OCI-LY7 (cell line): ENCODE results near the gene APOO. TPM values are rescaled to one million over a fixed set of nuclear protein-coding genes. Genes with fewer than 3 reads are reported as not detected.

Experiments used
- BruUV-seq: library from RNA; stranded (reverse); fragments of 400-500 nt; replicated peaks from 2 replicates; lab custom pipeline; 2021; lab: Mats Ljungman, UMichigan
- CTCF ChIA-PET: fragments of 300-600 bp; sonication (Branson Sonifier 250); formaldehyde crosslinking; loops from one replicate; lab custom pipeline; 2022; ENCODE audit warnings: antibody characterized with exemption; ENCODE audit not compliant: unreplicated experiment; lab: Charles Lee
- POLR2A ChIA-PET: fragments of 300-600 bp; sonication (Branson Sonifier 250); formaldehyde crosslinking; loops from one replicate; lab custom pipeline; 2022; ENCODE audit warnings: antibody characterized with exemption; lab: Charles Lee
- DNase-seq: peaks from one replicate; pipeline ENCODE4 v3.0.0-alpha.2; 2015; ENCODE audit warnings: low spot score
- H2AFZ ChIP-seq: fragments of 200-600 bp; sonication (generic), shearing (Covaris generic); 2 replicates; pipeline ENCODE4 v1.6.1; 2014; ENCODE audit warnings: mild to moderate bottlenecking, antibody characterized with exemption, low read length, moderate library complexity
- H3K27ac ChIP-seq: fragments of 200-600 bp; sonication (generic); 2 replicates; pipeline ENCODE4 v1.5.1; 2014; ENCODE audit warnings: mixed run types, low read depth, mild to moderate bottlenecking, moderate library complexity, low read length, inconsistent platforms; ENCODE audit not compliant: poor library complexity, severe bottlenecking
- H3K36me3 ChIP-seq: fragments of 200-600 bp; sonication (generic); 2 replicates; pipeline ENCODE4 v1.6.1; 2014; ENCODE audit warnings: mild to moderate bottlenecking, antibody characterized with exemption, low read length, moderate library complexity, mixed read lengths; ENCODE audit not compliant: insufficient read depth
- H3K4me1 ChIP-seq: fragments of 200-600 bp; sonication (generic); 2 replicates; pipeline ENCODE4 v1.5.1; 2014; ENCODE audit warnings: mild to moderate bottlenecking, low read length; ENCODE audit not compliant: insufficient read depth, poor library complexity, severe bottlenecking
- H3K4me2 ChIP-seq: fragments of 200-600 bp; sonication (generic); 2 replicates; pipeline ENCODE4 v1.6.1; 2014; ENCODE audit warnings: mild to moderate bottlenecking, low read length
- H3K4me3 ChIP-seq: fragments of 200-600 bp; sonication (generic); 2 replicates; pipeline ENCODE4 v1.5.1; 2014; ENCODE audit warnings: mild to moderate bottlenecking, low read depth, low read length; ENCODE audit not compliant: poor library complexity, severe bottlenecking
- H3K79me2 ChIP-seq: fragments of 200-600 bp; sonication (generic); 2 replicates; pipeline ENCODE4 v1.6.1; 2016; ENCODE audit warnings: low read depth, mild to moderate bottlenecking, low read length, moderate library complexity, mixed read lengths; ENCODE audit not compliant: insufficient read depth
- H3K9me2 ChIP-seq: fragments of 200-600 bp; sonication (generic); 2 replicates; pipeline ENCODE4 v1.6.1; 2016; ENCODE audit warnings: mild to moderate bottlenecking, low read length, mixed read lengths; ENCODE audit not compliant: insufficient read depth
- H3K9me3 ChIP-seq: fragments of 200-600 bp; sonication (generic); 2 replicates; pipeline ENCODE4 v1.6.1; 2014; ENCODE audit warnings: mild to moderate bottlenecking, mixed run types, low read length, mixed read lengths
- H4K20me1 ChIP-seq: fragments of 200-600 bp; sonication (generic); 2 replicates; pipeline ENCODE4 v1.6.1; 2014; ENCODE audit warnings: mild to moderate bottlenecking, antibody characterized with exemption, low read length, moderate library complexity, mixed read lengths; ENCODE audit not compliant: insufficient read depth
- EZH2phosphoT487 ChIP-seq: fragments of 200-600 bp; sonication (generic); IDR thresholded peaks from 2 replicates; pipeline ENCODE4 v1.6.1; 2018; ENCODE audit warnings: low read depth, borderline replicate concordance, mild to moderate bottlenecking, mixed run types, antibody characterized with exemption, low read length, moderate library complexity, mixed read lengths
- intact Hi-C: fragments of 100-400 bp; cut with micrococcal nuclease; formaldehyde crosslinking; loops from one replicate; pipeline ENCODE4 v1.10.0; 2022; ENCODE audit not compliant: unreplicated experiment
- total RNA-seq, 2 experiments: library from RNA; depleted of rRNA in 1 of 2; stranded (reverse); fragments of >200 nt in 1 of 2; shearing (Covaris generic) in 1 of 2; gene quantifications; 2 replicates each; pipeline ENCODE4 v1.2.3, GENCODE V29; 2014 to 2022
- TF ChIP-seq, protein P1 (sequence below): fragments of 200-600 bp; sonication (generic); conservative IDR thresholded peaks from 2 replicates; pipeline ENCODE4 v1.5.1; 2014; ENCODE audit warnings: mild to moderate bottlenecking, antibody characterized with exemption, low read length, moderate library complexity, mixed read lengths

APOO gene
- total RNA-seq, 2 experiments from 2014 or later: 17.5 to 18.1 TPM

DNA sequence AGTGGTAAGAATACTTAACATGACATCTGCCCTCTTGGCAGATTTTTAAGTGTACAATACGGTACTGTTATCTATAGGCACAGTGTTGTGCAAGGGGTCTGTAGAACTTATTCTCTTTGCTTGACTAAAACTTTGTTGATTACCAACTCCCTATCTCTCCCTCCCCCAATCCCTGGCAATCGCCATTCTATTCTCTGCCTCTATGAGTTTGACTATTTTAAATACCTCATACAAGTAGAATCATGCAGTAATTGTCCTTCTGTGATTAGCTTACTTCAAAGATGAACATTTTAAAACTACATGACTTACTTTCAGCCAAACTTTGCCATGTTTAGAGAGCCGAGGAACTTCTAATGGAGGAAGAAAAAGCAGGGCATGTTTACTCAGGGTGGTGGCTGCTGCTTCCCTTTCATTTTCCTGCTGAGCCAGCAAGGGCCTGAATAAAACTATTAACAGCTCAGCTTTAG, 62.4 kb downstream of the APOO start:
- TF ChIP-seq EZH2phosphoT487: no peak
- TF ChIP-seq, protein P1, sequence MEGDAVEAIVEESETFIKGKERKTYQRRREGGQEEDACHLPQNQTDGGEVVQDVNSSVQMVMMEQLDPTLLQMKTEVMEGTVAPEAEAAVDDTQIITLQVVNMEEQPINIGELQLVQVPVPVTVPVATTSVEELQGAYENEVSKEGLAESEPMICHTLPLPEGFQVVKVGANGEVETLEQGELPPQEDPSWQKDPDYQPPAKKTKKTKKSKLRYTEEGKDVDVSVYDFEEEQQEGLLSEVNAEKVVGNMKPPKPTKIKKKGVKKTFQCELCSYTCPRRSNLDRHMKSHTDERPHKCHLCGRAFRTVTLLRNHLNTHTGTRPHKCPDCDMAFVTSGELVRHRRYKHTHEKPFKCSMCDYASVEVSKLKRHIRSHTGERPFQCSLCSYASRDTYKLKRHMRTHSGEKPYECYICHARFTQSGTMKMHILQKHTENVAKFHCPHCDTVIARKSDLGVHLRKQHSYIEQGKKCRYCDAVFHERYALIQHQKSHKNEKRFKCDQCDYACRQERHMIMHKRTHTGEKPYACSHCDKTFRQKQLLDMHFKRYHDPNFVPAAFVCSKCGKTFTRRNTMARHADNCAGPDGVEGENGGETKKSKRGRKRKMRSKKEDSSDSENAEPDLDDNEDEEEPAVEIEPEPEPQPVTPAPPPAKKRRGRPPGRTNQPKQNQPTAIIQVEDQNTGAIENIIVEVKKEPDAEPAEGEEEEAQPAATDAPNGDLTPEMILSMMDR: no peak
- no peak overlapping the region for H2AFZ ChIP-seq
- H3K4me2 ChIP-seq: no peak overlapping the region
- no peaks in the 10 kb centered on the region for H3K36me3 ChIP-seq
- H3K9me2 ChIP-seq: no peaks in the 10 kb centered on the region
- intact Hi-C loops: no loop called here
- no peaks in the 10 kb centered on the region for H4K20me1 ChIP-seq
- no peaks in the 10 kb centered on the region for H3K79me2 ChIP-seq
- H3K9me3 ChIP-seq: no peaks in the 10 kb centered on the region
- POLR2A ChIA-PET: interaction anchor here (0.6 kb wide), 2 partner anchors 14 to 71 kb away, joined by 3 to 4 read pairs; no protein-coding TSS in a partner anchor
- H3K4me3 ChIP-seq: no peak overlapping the region
- H3K4me1 ChIP-seq: no peaks in the 10 kb centered on the region
- no TSS peak for BruUV-seq
- CTCF ChIA-PET: no interaction called here
- H3K27ac ChIP-seq: no peak overlapping the region
- no peak for DNase-seq

DNA sequence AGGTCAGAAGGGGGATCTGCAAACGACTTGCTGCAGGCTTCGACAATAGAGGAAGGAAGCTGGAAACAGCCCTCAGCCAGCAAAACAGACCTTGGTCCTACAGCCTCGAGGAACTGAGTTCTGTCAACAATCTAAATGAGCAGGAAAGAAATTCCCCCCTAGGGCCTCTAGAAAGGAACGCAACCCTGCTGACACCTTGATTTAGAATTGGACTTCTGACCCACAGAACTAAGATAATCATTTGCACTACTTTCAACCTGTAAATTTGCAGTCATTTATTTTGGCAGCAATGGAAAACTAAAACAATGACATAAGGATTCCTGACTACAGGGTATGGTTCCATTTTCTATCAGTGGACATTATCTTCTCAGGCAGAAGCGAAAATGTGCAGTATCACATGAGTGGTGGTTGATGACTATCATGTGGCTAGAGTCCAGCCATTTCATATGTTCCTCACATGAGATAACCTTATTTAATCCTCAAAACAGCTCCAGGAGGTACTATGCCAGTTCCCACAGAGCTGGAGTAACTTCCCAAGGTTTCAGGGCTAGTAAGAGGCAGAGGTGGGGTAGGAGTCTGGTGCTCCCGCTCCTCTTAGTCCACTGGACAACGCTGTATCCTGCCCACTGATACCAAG, 63.1 kb downstream of the APOO start:
- Histone ChIP-seq H3K4me2 (no peak overlapping the region), H4K20me1 (no peaks in the 10 kb centered on the region), H3K36me3 (no peaks in the 10 kb centered on the region), H3K9me3 (no peaks in the 10 kb centered on the region), H3K27ac (no peak overlapping the region), H2AFZ (no peak overlapping the region), H3K9me2 (no peaks in the 10 kb centered on the region), H3K4me1 (no peaks in the 10 kb centered on the region), H3K79me2 (no peaks in the 10 kb centered on the region), H3K4me3 (no peak overlapping the region)
- POLR2A ChIA-PET: no interaction called here
- no TSS peak for BruUV-seq
- intact Hi-C loops: no loop called here
- CTCF ChIA-PET: no interaction called here
- TF ChIP-seq, protein P1: no peak
- no peak for TF ChIP-seq EZH2phosphoT487
- no peak for DNase-seq

DNA sequence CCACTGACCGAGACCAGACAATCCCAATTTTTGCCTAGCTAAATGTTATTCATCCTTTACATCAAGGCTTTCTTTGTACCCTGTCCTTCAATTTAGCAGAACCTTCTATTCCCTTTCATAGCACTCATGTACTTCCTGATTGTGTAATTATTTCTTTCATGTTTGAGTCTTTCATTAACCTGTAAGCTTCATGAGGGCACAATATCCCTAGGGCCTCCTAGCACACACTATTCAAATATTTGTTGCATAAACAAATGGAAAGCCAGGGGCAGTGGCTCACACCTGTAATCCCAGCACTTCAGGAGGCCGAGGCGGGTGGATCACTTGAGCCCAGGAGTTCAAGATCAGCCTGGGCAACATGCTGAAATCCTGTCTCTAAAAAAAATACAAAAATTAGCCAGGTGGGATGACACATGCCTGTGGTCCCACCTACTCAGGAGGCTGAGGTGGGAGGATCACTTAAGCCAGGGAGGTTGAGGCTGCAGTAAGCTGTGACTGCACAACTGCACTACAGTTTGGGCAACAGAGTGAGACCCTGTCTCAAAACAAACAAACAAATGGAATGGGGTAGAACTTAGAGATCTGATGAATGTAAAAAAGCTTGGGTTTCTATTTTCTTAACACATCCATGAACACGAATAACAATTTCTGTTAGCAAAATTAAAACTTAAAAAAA, 65.8 kb downstream of the APOO start:
- Histone ChIP-seq H3K4me1 (no peaks in the 10 kb centered on the region), H3K4me3 (no peak overlapping the region), H3K27ac (no peak overlapping the region), H4K20me1 (no peaks in the 10 kb centered on the region), H2AFZ (no peak overlapping the region), H3K79me2 (no peaks in the 10 kb centered on the region), H3K9me2 (no peaks in the 10 kb centered on the region), H3K4me2 (no peak overlapping the region), H3K9me3 (no peaks in the 10 kb centered on the region), H3K36me3 (no peaks in the 10 kb centered on the region)
- TF ChIP-seq, protein P1: no peak
- TF ChIP-seq EZH2phosphoT487: no peak
- no TSS peak for BruUV-seq
- ChIA-PET POLR2A (no interaction called here), CTCF (no interaction called here)
- no peak for DNase-seq
- intact Hi-C loops: no loop called here
